Kidney epithelial cell (primary cell): ENCODE data around the gene PPP2R5A. TPM values are rescaled to one million over a fixed set of nuclear protein-coding genes. Genes with fewer than 3 reads are reported as not detected.

Experiments
- DNase-seq: peaks from one replicate; pipeline ENCODE4 v3.0.0-alpha.2; 2010; ENCODE audit warnings: low read depth
- H3K27me3 ChIP-seq: 2 replicates; pipeline ENCODE4 v1.6.0; 2011; ENCODE audit warnings: low read length; ENCODE audit not compliant: control insufficient read depth, insufficient read depth
- H3K36me3 ChIP-seq: 2 replicates; pipeline ENCODE4 v1.5.1; 2011; ENCODE audit warnings: low read length; ENCODE audit not compliant: control insufficient read depth, insufficient read depth
- H3K4me3 ChIP-seq: 2 replicates; pipeline ENCODE4 v1.5.1; 2011; ENCODE audit warnings: low read depth, mild to moderate bottlenecking, control low read depth, low read length
- total RNA-seq: library from RNA; depleted of rRNA; stranded (reverse); fragments of >200 nt; gene quantifications from 2 replicates; pipeline ENCODE4 v1.2.3, GENCODE V29; 2015
- TF ChIP-seq, protein P1 (sequence below): IDR thresholded peaks from 2 replicates; pipeline ENCODE4 v1.5.1; 2011; ENCODE audit warnings: mild to moderate bottlenecking, moderate library complexity, low read length, control low read depth, inconsistent platforms; ENCODE audit not compliant: insufficient read depth, poor library complexity, severe bottlenecking

Gene PPP2R5A
- total RNA-seq, 1 donor from 2014 or later = 24.0 TPM

DNA sequence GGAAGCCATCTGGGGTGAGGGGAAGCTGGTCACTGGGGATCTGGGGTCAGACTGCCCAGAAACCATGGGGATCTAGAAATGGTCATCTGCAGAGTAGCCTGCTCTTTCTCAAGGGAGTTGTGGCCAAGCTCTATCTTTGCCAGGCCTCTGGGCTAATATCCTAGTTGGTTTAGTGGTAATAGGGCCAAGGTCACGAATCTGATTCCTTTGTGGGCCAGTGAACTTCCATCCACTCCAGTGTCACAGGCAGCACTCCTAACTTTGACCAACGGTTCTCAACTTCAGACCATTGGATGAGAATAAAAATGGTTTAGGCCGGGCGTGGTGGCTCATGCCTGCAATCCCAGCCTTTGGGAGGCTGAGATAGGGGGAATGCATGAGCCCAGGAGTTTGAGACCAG, 28.1 kb upstream of the PPP2R5A start:
- H3K27me3 ChIP-seq = no peaks in the 10 kb centered on the region
- TF ChIP-seq, protein P1, sequence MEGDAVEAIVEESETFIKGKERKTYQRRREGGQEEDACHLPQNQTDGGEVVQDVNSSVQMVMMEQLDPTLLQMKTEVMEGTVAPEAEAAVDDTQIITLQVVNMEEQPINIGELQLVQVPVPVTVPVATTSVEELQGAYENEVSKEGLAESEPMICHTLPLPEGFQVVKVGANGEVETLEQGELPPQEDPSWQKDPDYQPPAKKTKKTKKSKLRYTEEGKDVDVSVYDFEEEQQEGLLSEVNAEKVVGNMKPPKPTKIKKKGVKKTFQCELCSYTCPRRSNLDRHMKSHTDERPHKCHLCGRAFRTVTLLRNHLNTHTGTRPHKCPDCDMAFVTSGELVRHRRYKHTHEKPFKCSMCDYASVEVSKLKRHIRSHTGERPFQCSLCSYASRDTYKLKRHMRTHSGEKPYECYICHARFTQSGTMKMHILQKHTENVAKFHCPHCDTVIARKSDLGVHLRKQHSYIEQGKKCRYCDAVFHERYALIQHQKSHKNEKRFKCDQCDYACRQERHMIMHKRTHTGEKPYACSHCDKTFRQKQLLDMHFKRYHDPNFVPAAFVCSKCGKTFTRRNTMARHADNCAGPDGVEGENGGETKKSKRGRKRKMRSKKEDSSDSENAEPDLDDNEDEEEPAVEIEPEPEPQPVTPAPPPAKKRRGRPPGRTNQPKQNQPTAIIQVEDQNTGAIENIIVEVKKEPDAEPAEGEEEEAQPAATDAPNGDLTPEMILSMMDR = no peak
- no peak for DNase-seq
- H3K36me3 ChIP-seq = no peaks in the 10 kb centered on the region
- H3K4me3 ChIP-seq = no peak overlapping the region

DNA sequence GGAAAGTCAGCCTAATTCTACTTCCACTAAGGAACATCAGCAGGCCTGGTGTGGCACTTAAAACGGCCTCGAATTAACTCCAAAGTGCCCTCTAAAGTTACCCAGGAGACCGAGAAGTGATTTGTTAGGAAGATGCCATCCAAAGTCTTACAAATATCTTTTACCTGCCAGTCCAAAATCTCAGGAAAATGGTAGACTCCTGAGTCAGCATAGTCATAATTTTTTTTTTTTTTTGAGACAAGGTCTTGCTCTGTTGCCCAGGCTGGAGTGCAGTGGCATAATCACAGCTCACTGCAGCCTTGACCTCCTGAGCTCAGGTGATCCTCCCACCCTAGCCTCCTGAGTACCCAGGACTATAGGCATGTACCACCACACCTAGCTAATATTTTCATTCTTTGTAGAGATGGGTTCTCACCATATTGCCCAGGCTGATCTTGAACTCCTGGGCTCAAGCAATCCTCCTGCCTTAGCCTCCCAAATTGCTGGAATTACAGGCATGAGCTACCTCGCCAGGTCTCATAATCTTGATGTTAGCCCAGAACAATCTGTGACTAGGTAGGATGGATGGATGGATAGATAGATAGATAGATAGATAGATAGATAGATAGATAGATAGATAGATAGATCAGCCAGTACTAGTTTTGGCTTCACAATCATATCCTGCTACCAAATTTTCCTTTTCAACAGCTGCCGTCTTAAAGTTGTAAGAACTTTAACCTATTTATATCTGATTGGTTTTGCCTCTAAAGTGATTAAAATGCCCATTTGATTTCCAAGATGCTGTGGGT, 25.3 kb upstream of the PPP2R5A start:
- TF ChIP-seq, protein P1 = no peak
- no peaks in the 10 kb centered on the region for H3K36me3 ChIP-seq
- H3K27me3 ChIP-seq = no peaks in the 10 kb centered on the region
- H3K4me3 ChIP-seq = no peak overlapping the region
- DNase-seq = no peak

DNA sequence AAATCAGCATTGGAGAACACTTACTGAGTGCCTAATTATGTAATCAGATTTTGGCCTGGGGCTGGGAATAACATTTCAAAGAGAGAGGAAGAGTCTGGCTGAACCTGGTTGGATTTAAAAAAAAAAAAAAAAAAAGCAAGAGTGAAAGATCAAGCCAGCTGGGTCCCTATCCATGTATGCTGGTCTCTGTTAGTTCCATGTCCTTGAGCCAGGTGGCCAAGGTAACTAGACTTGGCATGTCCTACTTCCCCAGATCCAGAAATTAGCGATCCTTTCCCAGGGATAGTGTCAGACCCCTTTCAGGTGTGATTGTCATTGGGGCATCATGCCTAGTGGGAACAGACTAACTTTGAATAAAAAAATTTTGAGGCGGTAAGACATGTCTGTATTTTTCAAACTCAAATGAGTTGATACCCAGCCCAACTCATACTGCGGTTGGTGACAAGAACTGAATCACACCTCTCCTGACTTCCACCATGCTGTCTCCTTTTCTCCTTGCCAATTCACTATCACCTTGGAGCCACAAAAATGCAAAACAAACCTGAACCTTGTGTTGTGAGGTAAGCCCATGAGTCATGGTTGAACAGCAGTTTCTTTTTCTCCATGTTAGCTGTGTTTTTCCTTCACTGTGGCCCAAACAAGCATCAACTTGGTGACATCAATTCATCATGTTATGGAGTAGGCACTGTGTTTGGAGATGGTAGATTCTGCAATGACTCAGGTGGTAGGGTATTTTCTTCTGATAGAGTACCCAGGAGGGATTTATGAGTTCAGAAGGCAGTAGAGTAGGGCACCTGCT, 24.5 kb upstream of the PPP2R5A start:
- H3K36me3 ChIP-seq = no peaks in the 10 kb centered on the region
- DNase-seq = peak; percentile 82
- TF ChIP-seq, protein P1 = no peak
- no peak overlapping the region for H3K4me3 ChIP-seq
- no peaks in the 10 kb centered on the region for H3K27me3 ChIP-seq

DNA sequence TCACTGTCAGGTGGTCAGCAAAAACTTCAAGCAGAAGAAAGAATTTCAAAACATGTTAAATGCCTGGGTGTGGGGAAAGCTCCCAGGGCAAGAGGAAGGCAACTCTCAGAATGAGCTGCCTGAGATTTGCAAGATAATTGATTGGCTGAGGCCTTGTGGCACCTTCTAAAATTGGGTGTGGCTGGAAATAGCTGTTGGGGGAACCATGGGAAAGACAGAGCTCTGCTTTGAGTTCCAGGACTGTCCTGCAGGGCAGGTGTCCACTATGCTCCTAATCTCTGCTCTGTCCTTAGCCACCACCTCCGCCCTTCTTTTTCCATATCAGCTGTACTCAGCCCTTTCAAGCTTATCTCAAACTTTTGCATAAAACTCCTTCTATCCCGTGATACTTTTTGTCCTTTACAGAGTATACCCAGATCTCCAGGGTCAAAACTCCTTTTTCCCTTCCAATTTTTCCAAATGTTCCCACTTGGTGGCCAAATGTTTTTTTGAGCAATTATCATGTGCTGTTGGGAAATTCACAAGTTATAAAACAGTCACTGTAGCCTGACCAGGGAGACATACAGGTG, 23.8 kb upstream of the PPP2R5A start:
- H3K4me3 ChIP-seq = no peak overlapping the region
- no peak for DNase-seq

DNA sequence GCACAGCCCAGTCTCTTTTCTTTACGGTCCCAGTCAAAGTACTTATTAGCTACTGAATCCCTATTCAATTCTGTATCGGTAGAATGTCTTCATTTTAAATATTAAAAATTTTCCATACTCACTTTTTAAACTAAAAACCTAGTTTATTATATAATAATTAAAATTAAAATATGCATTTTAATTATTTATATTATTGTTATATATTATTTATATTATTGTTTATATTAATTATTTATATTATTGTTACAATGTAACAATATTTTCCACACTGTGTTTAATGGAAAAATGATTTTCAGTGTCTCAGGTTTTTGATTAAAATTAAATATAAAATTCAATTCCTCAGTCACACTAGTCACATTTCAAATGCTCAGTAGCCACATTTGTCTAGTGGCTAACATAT, 18.2 kb upstream of the PPP2R5A start:
- Histone ChIP-seq H3K4me3 (no peak overlapping the region), H3K36me3 (no peaks in the 10 kb centered on the region), H3K27me3 (no peaks in the 10 kb centered on the region)
- TF ChIP-seq, protein P1 = no peak
- DNase-seq = no peak

More for the DNA sequence above, 23.8 kb upstream of the PPP2R5A start:
- Histone ChIP-seq H3K36me3 (no peaks in the 10 kb centered on the region), H3K27me3 (no peaks in the 10 kb centered on the region)
- TF ChIP-seq, protein P1 = no peak
